Measurements from ENCODE around the gene SPATA16.
"Not testable (repeated sequence)": the region's sequence is repeated elsewhere in the genome, so short reads cannot be mapped to it uniquely, and the experiment has no call there.

Gene SPATA16

GRCh38 chr3:173001622-173002021, 139.4 kb downstream of the SPATA16 start:
- DNase-seq = no peak

GRCh38 chr3:173000553-173000952, 140.5 kb downstream of the SPATA16 start:
- no peak for DNase-seq

- no peak for DNase-seq
These were observed 147.6 kb downstream of the SPATA16 start for GRCh38 chr3:172993412-172993811.

- no peak for DNase-seq
These were observed 149.5 kb downstream of the SPATA16 start for GRCh38 chr3:172991424-172991996.

GRCh38 chr3:172989373-172989772, 151.7 kb downstream of the SPATA16 start:
- DNase-seq = no peak

- no peak for DNase-seq
These were observed 153.8 kb downstream of the SPATA16 start for GRCh38 chr3:172987273-172987672.

- no peak for DNase-seq
These were observed 156.1 kb downstream of the SPATA16 start for GRCh38 chr3:172984914-172985313.

- no peak for DNase-seq
These were observed 158.2 kb downstream of the SPATA16 start for GRCh38 chr3:172982736-172983364.

GRCh38 chr3:172981407-172981983, 159.5 kb downstream of the SPATA16 start:
- DNase-seq = no peak

GRCh38 chr3:172980849-172981248, 160.2 kb downstream of the SPATA16 start:
- peak; percentile 5 for DNase-seq

- no peak for DNase-seq
These were observed 163.3 kb downstream of the SPATA16 start for GRCh38 chr3:172977696-172978095.

- no peak for DNase-seq
These were observed 166.1 kb downstream of the SPATA16 start for GRCh38 chr3:172974969-172975368.

- DNase-seq = no peak
These were observed 167.2 kb downstream of the SPATA16 start for GRCh38 chr3:172973799-172974198.

GRCh38 chr3:172972717-172973116, 168.3 kb downstream of the SPATA16 start:
- no peak for DNase-seq

GRCh38 chr3:172972067-172972466, 169.0 kb downstream of the SPATA16 start:
- DNase-seq = no peak

- no peak for DNase-seq
These were observed 172.4 kb downstream of the SPATA16 start for GRCh38 chr3:172968646-172969045.

GRCh38 chr3:172965256-172965655, 175.8 kb downstream of the SPATA16 start:
- no peak for DNase-seq

- not testable (repeated sequence) for DNase-seq
These were observed 180.3 kb downstream of the SPATA16 start for GRCh38 chr3:172960626-172961182.

GRCh38 chr3:172958565-172958964, 182.5 kb downstream of the SPATA16 start:
- DNase-seq = no peak

GRCh38 chr3:172953571-172953970, 187.5 kb downstream of the SPATA16 start:
- no peak for DNase-seq

GRCh38 chr3:172951511-172951910, 189.5 kb downstream of the SPATA16 start:
- no peak for DNase-seq

- DNase-seq = no peak
These were observed 195.0 kb downstream of the SPATA16 start for GRCh38 chr3:172946061-172946460.

GRCh38 chr3:172939651-172940293, 201.3 kb downstream of the SPATA16 start:
- no peak for DNase-seq

- DNase-seq = no peak
These were observed 202.2 kb downstream of the SPATA16 start for GRCh38 chr3:172938788-172939187.
